SIG-M5 treated with dmso at 0.1 percent for 504 hours (cell line): Measurements from ENCODE around the gene NRP1.

Experiments used
- DNase-seq: peaks from one replicate; lab custom pipeline; 2025; ENCODE audit not compliant: unreplicated experiment; lab: John Stamatoyannopoulos, UW

The NRP1 gene

GRCh38 chr10:33293531-33294170 is 40.8 kb downstream of the NRP1 start:
- no peak for DNase-seq

GRCh38 chr10:33293076-33293475 is 41.4 kb downstream of the NRP1 start:
- no peak for DNase-seq

- DNase-seq = peak; percentile 31
Measured at GRCh38 chr10:33291053-33291592, 43.3 kb downstream of the NRP1 start.

- no peak for DNase-seq
Measured at GRCh38 chr10:33290321-33291052, 44.0 kb downstream of the NRP1 start.

GRCh38 chr10:33289776-33290175 is 44.7 kb downstream of the NRP1 start:
- DNase-seq = no peak

- DNase-seq = no peak
Measured at GRCh38 chr10:33288127-33288526, 46.3 kb downstream of the NRP1 start.

GRCh38 chr10:33287112-33287511 is 47.4 kb downstream of the NRP1 start:
- no peak for DNase-seq

- no peak for DNase-seq
Measured at GRCh38 chr10:33286157-33286934, 48.1 kb downstream of the NRP1 start.

GRCh38 chr10:33284945-33285344 is 49.5 kb downstream of the NRP1 start:
- no peak for DNase-seq

GRCh38 chr10:33279811-33280602 is 54.5 kb downstream of the NRP1 start:
- DNase-seq = no peak

- no peak for DNase-seq
Measured at GRCh38 chr10:33279276-33279675, 55.2 kb downstream of the NRP1 start.

- DNase-seq = no peak
Measured at GRCh38 chr10:33278198-33278597, 56.3 kb downstream of the NRP1 start.

GRCh38 chr10:33277135-33277536 is 57.3 kb downstream of the NRP1 start:
- DNase-seq = no peak

- no peak for DNase-seq
Measured at GRCh38 chr10:33276282-33276923, 58.1 kb downstream of the NRP1 start.

GRCh38 chr10:33274096-33274785 is 60.2 kb downstream of the NRP1 start:
- DNase-seq = no peak

GRCh38 chr10:33273295-33274002 is 61.0 kb downstream of the NRP1 start:
- peak; percentile 12 for DNase-seq

GRCh38 chr10:33272635-33273034 is 61.8 kb downstream of the NRP1 start:
- no peak for DNase-seq

GRCh38 chr10:33271969-33272583 is 62.4 kb downstream of the NRP1 start:
- no peak for DNase-seq

- DNase-seq = no peak
Measured at GRCh38 chr10:33270971-33271370, 63.5 kb downstream of the NRP1 start.
